Measurements from ENCODE around the gene SGCA.
A peak's percentile ranks its signal among the peaks of the same experiment; 100 is the strongest.

The SGCA gene

GRCh38 chr17:50169121-50169764 is 3.4 kb downstream of the SGCA start (continued):
- TF ChIP-seq TSHZ1 (tag by site-specific recombination; IDR thresholded peaks at IDR 0.05; ENCODE audit: borderline replicate concordance) (peak; percentile 35; the same call in 1 of the 2 replicates), ZNF629 (tag by site-specific recombination; IDR thresholded peaks at IDR 0.05) (peak; percentile 76), HOXA7 (CRISPR knock-in tag; IDR thresholded peaks at IDR 0.05; ENCODE audit: borderline replicate concordance) (no peak), ZNF398 (tag by site-specific recombination; IDR thresholded peaks at IDR 0.05) (peak; percentile 58), ZFHX2 (tag by site-specific recombination; conservative IDR thresholded peaks at IDR 0.05) (peak; percentile 74), REPIN1 (tag by site-specific recombination; IDR thresholded peaks at IDR 0.05; ENCODE audit: low read depth) (0 out of 2 replicates have a peak, but pooled peaks have one; percentile 33), KLF16 (tag by site-specific recombination; IDR thresholded peaks at IDR 0.05) (peak; percentile 92), OVOL3 (tag by site-specific recombination; IDR thresholded peaks at IDR 0.05) (no peak), ZNF148 (tag by site-specific recombination; IDR thresholded peaks at IDR 0.05; ENCODE audit: borderline replicate concordance) (peak; percentile 80; the same call in 1 of the 2 replicates), KLF9 (tag by site-specific recombination; IDR thresholded peaks at IDR 0.05; ENCODE audit: low read depth) (peak; percentile 88), MEIS1 (CRISPR knock-in tag; IDR thresholded peaks at IDR 0.05; ENCODE audit: borderline replicate concordance) (no peak), ZNF239 (tag by site-specific recombination; IDR thresholded peaks at IDR 0.05) (0 out of 2 replicates have a peak, but pooled peaks have one; percentile 27), ZNF664 (tag by site-specific recombination; IDR thresholded peaks at IDR 0.05) (no peak), REST (tag by site-specific recombination; IDR thresholded peaks at IDR 0.05) (peak; percentile 56), ZNF324 (tag by site-specific recombination; IDR thresholded peaks at IDR 0.05) (peak; percentile 96), GLIS1 (tag by site-specific recombination; IDR thresholded peaks at IDR 0.05) (peak; percentile 52), SALL2 (tag by site-specific recombination; IDR thresholded peaks at IDR 0.05; ENCODE audit: borderline replicate concordance) (0 out of 2 replicates have a peak, but pooled peaks have one; percentile 79), ZEB2 (tag by site-specific recombination; IDR thresholded peaks at IDR 0.05) (peak; percentile 77), ZBTB7A (tag by site-specific recombination; IDR thresholded peaks at IDR 0.05; ENCODE audit: low read depth) (peak; percentile 94), CTCF (tag by site-specific recombination; IDR thresholded peaks at IDR 0.05) (peak; percentile 98), ZNF473 (tag by site-specific recombination; IDR thresholded peaks at IDR 0.05) (no peak), ZFP37 (tag by site-specific recombination; IDR thresholded peaks at IDR 0.05) (0 out of 2 replicates have a peak, but pooled peaks have one; percentile 48), ZSCAN18 (tag by site-specific recombination; IDR thresholded peaks at IDR 0.05) (peak; percentile 95), BCL11B (tag by site-specific recombination; IDR thresholded peaks at IDR 0.05; ENCODE audit: low read depth) (peak; percentile 84), ZNF654 (tag by site-specific recombination; IDR thresholded peaks at IDR 0.05; ENCODE audit: low read depth) (peak; percentile 100)
